GM23248 (cell line): ENCODE data around the gene MXD3.

Source experiments
- EZH2 ChIP-seq: fragments of 200-600 bp; sonication (generic); IDR thresholded peaks from 2 replicates; pipeline ENCODE4 v1.6.1; 2018; ENCODE audit warnings: antibody characterized with exemption, mild to moderate bottlenecking; ENCODE audit not compliant: insufficient read depth, poor library complexity, severe bottlenecking
- EZH2phosphoT487 ChIP-seq: fragments of 200-600 bp; sonication (generic); IDR thresholded peaks from 2 replicates; pipeline ENCODE4 v1.6.1; 2018; ENCODE audit warnings: antibody characterized with exemption, moderate library complexity, mild to moderate bottlenecking, low read depth; ENCODE audit not compliant: insufficient read depth

- TF ChIP-seq EZH2 (no peak), EZH2phosphoT487 (no peak)
These were observed 48.2 kb upstream of the MXD3 start for GRCh38 chr5:177359860-177360259.
